Astrocyte (in vitro differentiated cells and primary cell): Measurements from ENCODE around the gene TFIP11.

Experiments
- EZH2 ChIP-seq: IDR thresholded peaks from 2 replicates; pipeline ENCODE4 v1.6.1; 2012; ENCODE audit warnings: mild to moderate bottlenecking, low read length, inconsistent platforms; ENCODE audit not compliant: insufficient read depth
- TF ChIP-seq, protein P1 (sequence below): IDR thresholded peaks from 2 replicates; pipeline ENCODE4 v1.5.1; 2011; ENCODE audit warnings: low read depth, mild to moderate bottlenecking, inconsistent platforms, low read length, moderate library complexity; ENCODE audit not compliant: insufficient read depth

DNA sequence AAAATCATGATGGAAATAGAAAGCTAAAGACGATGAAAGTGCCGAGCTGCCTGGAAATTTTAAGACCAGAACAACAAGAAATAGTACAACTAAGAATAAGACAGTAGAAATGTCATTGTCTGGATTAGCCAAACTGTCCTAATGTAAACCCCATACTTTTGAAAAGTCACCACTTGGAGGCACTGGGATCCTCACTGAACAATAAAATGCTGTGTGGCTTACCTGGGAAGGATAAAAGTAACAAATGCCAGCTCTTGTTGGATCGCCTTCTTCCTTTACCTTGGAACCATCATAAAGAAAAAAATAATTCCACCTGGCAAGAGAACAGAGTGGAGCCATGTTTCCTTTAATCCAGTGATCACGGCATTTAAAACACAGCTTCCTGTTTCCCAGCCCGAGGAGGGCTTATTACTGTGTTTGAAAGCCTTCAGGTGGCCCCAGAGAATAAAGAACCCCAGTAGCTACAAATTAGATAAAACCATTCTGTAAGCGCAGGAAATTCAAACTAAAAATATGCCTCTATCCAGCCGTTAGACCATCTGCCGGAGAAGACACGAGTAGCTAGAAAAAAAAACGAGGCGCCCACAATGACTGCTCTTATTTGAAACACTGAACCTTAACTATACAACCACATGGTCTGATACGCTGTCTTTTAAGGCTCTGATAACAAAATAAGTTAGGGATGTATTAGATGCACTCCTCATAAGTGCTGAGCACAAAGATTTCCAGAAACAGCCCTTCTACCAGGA lies 33.1 kb downstream of the TFIP11 start:
- no peak for TF ChIP-seq EZH2
- TF ChIP-seq, protein P1, sequence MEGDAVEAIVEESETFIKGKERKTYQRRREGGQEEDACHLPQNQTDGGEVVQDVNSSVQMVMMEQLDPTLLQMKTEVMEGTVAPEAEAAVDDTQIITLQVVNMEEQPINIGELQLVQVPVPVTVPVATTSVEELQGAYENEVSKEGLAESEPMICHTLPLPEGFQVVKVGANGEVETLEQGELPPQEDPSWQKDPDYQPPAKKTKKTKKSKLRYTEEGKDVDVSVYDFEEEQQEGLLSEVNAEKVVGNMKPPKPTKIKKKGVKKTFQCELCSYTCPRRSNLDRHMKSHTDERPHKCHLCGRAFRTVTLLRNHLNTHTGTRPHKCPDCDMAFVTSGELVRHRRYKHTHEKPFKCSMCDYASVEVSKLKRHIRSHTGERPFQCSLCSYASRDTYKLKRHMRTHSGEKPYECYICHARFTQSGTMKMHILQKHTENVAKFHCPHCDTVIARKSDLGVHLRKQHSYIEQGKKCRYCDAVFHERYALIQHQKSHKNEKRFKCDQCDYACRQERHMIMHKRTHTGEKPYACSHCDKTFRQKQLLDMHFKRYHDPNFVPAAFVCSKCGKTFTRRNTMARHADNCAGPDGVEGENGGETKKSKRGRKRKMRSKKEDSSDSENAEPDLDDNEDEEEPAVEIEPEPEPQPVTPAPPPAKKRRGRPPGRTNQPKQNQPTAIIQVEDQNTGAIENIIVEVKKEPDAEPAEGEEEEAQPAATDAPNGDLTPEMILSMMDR: no peak
